Measurements from ENCODE around the gene ZNF878.
"Not testable (repeated sequence)": the region's sequence is repeated elsewhere in the genome, so short reads cannot be mapped to it uniquely, and the experiment has no call there.

Gene ZNF878

GRCh38 chr19:12052497-12053169 is at the start of gene ZNF878:
TSS of gene ZNF878 (minus strand) at chr19:12052961. CDS start at chr19:12052801, 160 bp downstream.
- peak; percentile 41 to 62 for DNase-seq (ENCODE audit: low read depth in 2 of 2)

GRCh38 chr19:12098040-12098439 is 45.3 kb upstream of the ZNF878 start:
- no peak for DNase-seq (ENCODE audit: low read depth in 2 of 2)

- DNase-seq (ENCODE audit: low read depth in 2 of 2), result no peak
Measured at GRCh38 chr19:12095111-12095790, 42.5 kb upstream of the ZNF878 start.

GRCh38 chr19:12093777-12094176 is 41.0 kb upstream of the ZNF878 start:
- DNase-seq (ENCODE audit: low read depth in 2 of 2), result no peak

- no peak for DNase-seq (ENCODE audit: low read depth in 2 of 2)
Measured at GRCh38 chr19:12092956-12093355, 40.2 kb upstream of the ZNF878 start.

GRCh38 chr19:12092065-12092867 is 39.5 kb upstream of the ZNF878 start:
- DNase-seq (ENCODE audit: low read depth in 2 of 2), result peak; percentile 63 to 77

GRCh38 chr19:12090807-12091206 is 38.0 kb upstream of the ZNF878 start:
- peak; percentile 24 to 71 for DNase-seq (ENCODE audit: low read depth in 2 of 2)

- DNase-seq (ENCODE audit: low read depth in 2 of 2), result no peak
Measured at GRCh38 chr19:12085074-12085818, 32.5 kb upstream of the ZNF878 start.

GRCh38 chr19:12083336-12083735 is 30.6 kb upstream of the ZNF878 start:
- not testable (repeated sequence) for DNase-seq (ENCODE audit: low read depth in 2 of 2)

GRCh38 chr19:12077375-12077774 is 24.6 kb upstream of the ZNF878 start:
- no peak for DNase-seq (ENCODE audit: low read depth in 2 of 2)

- DNase-seq (ENCODE audit: low read depth in 2 of 2), result not testable (repeated sequence)
Measured at GRCh38 chr19:12076331-12076730, 23.6 kb upstream of the ZNF878 start.

GRCh38 chr19:12075538-12076139 is 22.9 kb upstream of the ZNF878 start:
- no peak for DNase-seq (ENCODE audit: low read depth in 2 of 2)

- DNase-seq (ENCODE audit: low read depth in 2 of 2), result peak; percentile 66 to 74
Measured at GRCh38 chr19:12064590-12065538, 12.1 kb upstream of the ZNF878 start, which contains the start of gene ZNF844. TSS of gene ZNF844 (plus strand) at chr19:12064731. CDS start at chr19:12064874, 143 bp downstream.

- no peak for DNase-seq (ENCODE audit: low read depth in 2 of 2)
Measured at GRCh38 chr19:12055784-12056183, 3.0 kb upstream of the ZNF878 start.

GRCh38 chr19:12052091-12052496 is 667 bp downstream of the ZNF878 start:
- DNase-seq (ENCODE audit: low read depth in 2 of 2), result no peak

GRCh38 chr19:12047868-12048267 is 4.9 kb downstream of the ZNF878 start:
- no peak for DNase-seq (ENCODE audit: low read depth in 2 of 2)

GRCh38 chr19:12043752-12044422 is 8.9 kb downstream of the ZNF878 start:
- no peak for DNase-seq (ENCODE audit: low read depth in 2 of 2)

- no peak for DNase-seq (ENCODE audit: low read depth in 2 of 2)
Measured at GRCh38 chr19:12042893-12043292, 9.9 kb downstream of the ZNF878 start.

All from stimulated activated CD8-positive, alpha-beta memory T cell treated with anti-CD3 and anti-CD28 coated beads, Interleukin-2, amount 100 ng/mL, for 48 hours (primary cell).